WTC11 (cell line): Measurements from ENCODE around the gene AQP12B. TPM values are rescaled to one million over a fixed set of nuclear protein-coding genes. Genes with fewer than 3 reads are reported as not detected.

Source experiments
- ATAC-seq: fragments of 200-7000 bp; cut with Tn5 transposase; 2 replicates; pipeline ENCODE4 v1.10.0; 2021; ENCODE audit warnings: mild to moderate bottlenecking, moderate library complexity
- CTCF ChIA-PET: fragments of 300-600 bp; sonication (Branson Sonifier 250); formaldehyde crosslinking; loops from one replicate; lab custom pipeline; 2021; ENCODE audit warnings: antibody characterized with exemption; lab: Charles Lee
- POLR2A ChIA-PET: fragments of 350-600 bp; sonication (Branson Sonifier 250); formaldehyde crosslinking; loops from one replicate; lab custom pipeline; 2021; ENCODE audit warnings: antibody characterized with exemption; lab: Charles Lee
- DNase-seq: peaks from one replicate; pipeline ENCODE4 v3.0.0; 2021; ENCODE audit warnings: low spot score
- H3K27ac Mint-ChIP-seq: 2 replicates; pipeline ENCODE4 v1.8.0; 2021; ENCODE audit warnings: mixed read lengths
- H3K27me3 Mint-ChIP-seq: 2 replicates; pipeline ENCODE4 v1.8.0; 2021; ENCODE audit warnings: low read depth, mild to moderate bottlenecking, moderate library complexity, mixed read lengths
- H3K36me3 Mint-ChIP-seq: 2 replicates; pipeline ENCODE4 v1.8.0; 2021; ENCODE audit warnings: mixed read lengths
- H3K4me1 Mint-ChIP-seq: 2 replicates; pipeline ENCODE4 v1.8.0; 2022; ENCODE audit warnings: mixed read lengths
- H3K4me3 Mint-ChIP-seq: 2 replicates; pipeline ENCODE4 v1.8.0; 2021; ENCODE audit warnings: mild to moderate bottlenecking, moderate library complexity, mixed read lengths
- H3K9me3 Mint-ChIP-seq: 2 replicates; pipeline ENCODE4 v1.8.0; 2021; ENCODE audit warnings: mixed read lengths
- ATF2 ChIP-seq: sonication (generic); formaldehyde crosslinking; IDR thresholded peaks from 2 replicates; pipeline ENCODE4 v1.8.1; 2022; ENCODE audit warnings: low read depth, missing genetic modification reagents, borderline replicate concordance
- ATF6 ChIP-seq: sonication (generic); formaldehyde crosslinking; IDR thresholded peaks from 2 replicates; pipeline ENCODE4 v1.8.1; 2023; ENCODE audit warnings: mild to moderate bottlenecking, missing genetic modification reagents
- CTCF ChIP-seq: fragments of 200-600 bp; IDR thresholded peaks from 2 replicates; pipeline ENCODE4 v1.8.0; 2022; ENCODE audit warnings: antibody characterized with exemption
- ELF4 ChIP-seq: sonication (generic); formaldehyde crosslinking; IDR thresholded peaks from 2 replicates; pipeline ENCODE4 v1.8.1; 2022; ENCODE audit warnings: low read depth, mild to moderate bottlenecking, moderate library complexity, missing genetic modification reagents
- ERG ChIP-seq: fragments of 250-450 bp; sonication (Bioruptor Pico); IDR thresholded peaks from 2 replicates; pipeline ENCODE4 v1.8.0; 2021; ENCODE audit warnings: mild to moderate bottlenecking
- ESRRA ChIP-seq: sonication (generic); formaldehyde crosslinking; IDR thresholded peaks from 2 replicates; pipeline ENCODE4 v1.8.1; 2022; ENCODE audit warnings: mild to moderate bottlenecking, missing genetic modification reagents, borderline replicate concordance
- FOXJ3 ChIP-seq: sonication (generic); formaldehyde crosslinking; IDR thresholded peaks from 2 replicates; pipeline ENCODE4 v1.9.0; 2021; ENCODE audit warnings: missing genetic modification reagents, mild to moderate bottlenecking, borderline replicate concordance
- JUN ChIP-seq: sonication (generic); formaldehyde crosslinking; IDR thresholded peaks from 2 replicates; pipeline ENCODE4 v1.8.0; 2023; ENCODE audit warnings: mild to moderate bottlenecking, missing genetic modification reagents
- MYBL2 ChIP-seq: sonication (generic); formaldehyde crosslinking; IDR thresholded peaks from 2 replicates; pipeline ENCODE4 v1.8.1; 2023; ENCODE audit warnings: mild to moderate bottlenecking, moderate library complexity, missing genetic modification reagents
- NR1H2 ChIP-seq: sonication (generic); formaldehyde crosslinking; IDR thresholded peaks from 2 replicates; pipeline ENCODE4 v1.9.0; 2021; ENCODE audit warnings: mild to moderate bottlenecking, moderate library complexity, missing genetic modification reagents
- TEAD4 ChIP-seq: sonication (generic); formaldehyde crosslinking; IDR thresholded peaks from 2 replicates; pipeline ENCODE4 v1.8.0; 2022; ENCODE audit warnings: mild to moderate bottlenecking, missing genetic modification reagents
- TP53 ChIP-seq: sonication (generic); formaldehyde crosslinking; IDR thresholded peaks from 2 replicates; pipeline ENCODE4 v1.8.1; 2023; ENCODE audit warnings: mild to moderate bottlenecking, missing genetic modification reagents
- USF1 ChIP-seq: sonication (generic); formaldehyde crosslinking; IDR thresholded peaks from 2 replicates; pipeline ENCODE4 v1.8.0; 2022; ENCODE audit warnings: mild to moderate bottlenecking, missing genetic modification reagents
- ZBTB43 ChIP-seq: sonication (generic); formaldehyde crosslinking; IDR thresholded peaks from 2 replicates; pipeline ENCODE4 v1.8.1; 2023; ENCODE audit warnings: mild to moderate bottlenecking, missing genetic modification reagents
- ZNF232 ChIP-seq: sonication (generic); formaldehyde crosslinking; IDR thresholded peaks from 2 replicates; pipeline ENCODE4 v1.8.0; 2022; ENCODE audit warnings: mild to moderate bottlenecking, missing genetic modification reagents
- ZNF281 ChIP-seq: sonication (generic); formaldehyde crosslinking; IDR thresholded peaks from 2 replicates; pipeline ENCODE4 v1.8.0; 2023; ENCODE audit warnings: mild to moderate bottlenecking, missing genetic modification reagents
- total RNA-seq: library from RNA; stranded (reverse); gene quantifications from 3 replicates; pipeline ENCODE4 v1.2.3, GENCODE V29; 2021

AQP12B gene
- total RNA-seq, 1 experiment from 2014 or later, result not detected

GRCh38 chr2:240639566-240639965, 43.1 kb downstream of the AQP12B start:
- Mint-ChIP-seq H3K9me3 (peaks cover 11% of the 10 kb centered on the region), H3K4me3 (no peak overlapping the region), H3K27me3 (peaks cover 3% of the 10 kb centered on the region; the same call in 1 of the 2 replicates), H3K27ac (no peak overlapping the region), H3K36me3 (peaks cover 5% of the 10 kb centered on the region), H3K4me1 (no peaks in the 10 kb centered on the region)
- ChIA-PET POLR2A (no interaction called here), CTCF (no interaction called here)
- no peak for ATAC-seq
- DNase-seq, result no peak
- TF ChIP-seq ZNF232 (CRISPR knock-in tag) (no peak), JUN (no peak), NR1H2 (CRISPR knock-in tag) (no peak), USF1 (CRISPR knock-in tag) (no peak), FOXJ3 (CRISPR knock-in tag) (no peak), ELF4 (CRISPR knock-in tag) (no peak), ERG (CRISPR knock-in tag) (no peak), MYBL2 (CRISPR knock-in tag) (no peak), ATF2 (CRISPR knock-in tag) (no peak), TEAD4 (CRISPR knock-in tag) (no peak), ZNF281 (CRISPR knock-in tag) (no peak)

- ChIA-PET CTCF (no interaction called here), POLR2A (no interaction called here)
- Mint-ChIP-seq H3K27ac (no peak overlapping the region), H3K4me3 (no peak overlapping the region), H3K4me1 (no peaks in the 10 kb centered on the region), H3K27me3 (peaks cover 5% of the 10 kb centered on the region; the same call in 1 of the 2 replicates), H3K9me3 (peaks cover 20% of the 10 kb centered on the region), H3K36me3 (peaks cover 12% of the 10 kb centered on the region)
- no peak for TF ChIP-seq TP53
- TF ChIP-seq CTCF, result no peak
- no peak for TF ChIP-seq ZBTB43
- no peak for TF ChIP-seq ESRRA (CRISPR knock-in tag)
- no peak for TF ChIP-seq ATF6 (CRISPR knock-in tag)
- DNase-seq (no peak), ATAC-seq (no peak)
Observed at GRCh38 chr2:240638512-240639160, 44.0 kb downstream of the AQP12B start.
